DND-41 (cell line): ENCODE results near the gene GPC6.

Experiments
- ATAC-seq: fragments of 200-7000 bp; cut with Tn5 transposase; 3 replicates; pipeline ENCODE4 v1.9.1; 2021; ENCODE audit warnings: low read depth; ENCODE audit not compliant: insufficient read depth
- DNase-seq: peaks from one replicate; pipeline ENCODE4 v3.0.0-alpha.2; 2020
- H2AFZ ChIP-seq: 2 replicates; pipeline ENCODE4 v1.6.0; 2012; ENCODE audit warnings: low read depth, low read length
- H3K27ac ChIP-seq: 2 replicates; pipeline ENCODE4 v1.5.1; 2012; ENCODE audit warnings: low read length, inconsistent platforms
- H3K27me3 ChIP-seq: fragments of 200-600 bp; sonication (generic); 2 replicates; pipeline ENCODE4 v1.6.0; 2012; ENCODE audit warnings: low read length, mild to moderate bottlenecking, inconsistent platforms; ENCODE audit not compliant: insufficient read depth, poor library complexity
- H3K36me3 ChIP-seq: 2 replicates; pipeline ENCODE4 v1.5.1; 2012; ENCODE audit warnings: low read length, inconsistent platforms; ENCODE audit not compliant: insufficient read depth
- H3K4me1 ChIP-seq: 2 replicates; pipeline ENCODE4 v1.5.1; 2012; ENCODE audit warnings: mild to moderate bottlenecking, low read length; ENCODE audit not compliant: insufficient read depth
- H3K4me2 ChIP-seq: 2 replicates; pipeline ENCODE4 v1.6.0; 2012; ENCODE audit warnings: mild to moderate bottlenecking, moderate library complexity, low read length, inconsistent platforms; ENCODE audit not compliant: insufficient read depth
- H3K4me3 ChIP-seq, 2 experiments: fragments of 200-600 bp in 1 of 2; shearing (Covaris generic) in 1 of 2; 2 replicates each; pipeline ENCODE4 v1.5.1; 2012 to 2016; ENCODE audit warnings: inconsistent platforms in 2 of 2, low read length in 2 of 2, mild to moderate bottlenecking in 2 of 2, low read depth in 1 of 2, moderate library complexity in 1 of 2
- H3K79me2 ChIP-seq: 2 replicates; pipeline ENCODE4 v1.6.0; 2012; ENCODE audit warnings: low read length, inconsistent platforms; ENCODE audit not compliant: insufficient read depth
- H3K9ac ChIP-seq: 2 replicates; pipeline ENCODE4 v1.6.0; 2012; ENCODE audit warnings: low read depth, mild to moderate bottlenecking, inconsistent platforms, low read length, moderate library complexity
- H3K9me3 ChIP-seq: 2 replicates; pipeline ENCODE4 v1.5.1; 2012; ENCODE audit warnings: low read length, moderate library complexity, mild to moderate bottlenecking, inconsistent platforms; ENCODE audit not compliant: insufficient read depth, severe bottlenecking
- H4K20me1 ChIP-seq: 2 replicates; pipeline ENCODE4 v1.6.0; 2012; ENCODE audit warnings: low read length; ENCODE audit not compliant: insufficient read depth
- EZH2 ChIP-seq: IDR thresholded peaks from 3 replicates; pipeline ENCODE4 v1.6.1; 2012; ENCODE audit warnings: borderline replicate concordance, low read depth, mild to moderate bottlenecking, moderate library complexity, low read length, inconsistent platforms; ENCODE audit not compliant: severe bottlenecking
- TF ChIP-seq, protein P1 (sequence below): IDR thresholded peaks from 2 replicates; pipeline ENCODE4 v1.5.1; 2012; ENCODE audit warnings: borderline replicate concordance, low read length, moderate library complexity, mild to moderate bottlenecking; ENCODE audit not compliant: poor library complexity, severe bottlenecking; ENCODE audit errors: extremely low read depth

The GPC6 gene

DNA sequence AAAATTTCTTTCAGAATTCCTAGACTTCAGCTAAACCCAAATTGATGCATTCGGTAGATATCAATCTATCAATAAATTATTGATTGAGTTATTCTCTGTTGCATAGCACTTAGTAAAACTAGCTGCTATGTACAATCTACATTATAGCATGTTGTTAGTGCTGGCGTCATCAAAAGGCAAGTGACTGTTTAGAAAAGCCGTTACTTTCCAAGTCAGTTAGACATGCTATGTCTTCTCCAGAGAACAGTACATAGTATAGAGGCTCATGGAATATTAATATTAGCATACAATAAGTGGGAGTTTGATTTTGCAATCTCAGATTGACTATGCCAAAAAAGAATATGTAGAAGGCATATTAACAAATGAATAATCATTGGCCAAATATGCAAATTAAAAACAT, 1087.3 kb downstream of the GPC6 start:
- H3K27ac ChIP-seq: no peak overlapping the region
- no peak overlapping the region for H2AFZ ChIP-seq
- no peaks in the 10 kb centered on the region for H3K79me2 ChIP-seq
- H3K36me3 ChIP-seq: no peaks in the 10 kb centered on the region
- TF ChIP-seq, protein P1, sequence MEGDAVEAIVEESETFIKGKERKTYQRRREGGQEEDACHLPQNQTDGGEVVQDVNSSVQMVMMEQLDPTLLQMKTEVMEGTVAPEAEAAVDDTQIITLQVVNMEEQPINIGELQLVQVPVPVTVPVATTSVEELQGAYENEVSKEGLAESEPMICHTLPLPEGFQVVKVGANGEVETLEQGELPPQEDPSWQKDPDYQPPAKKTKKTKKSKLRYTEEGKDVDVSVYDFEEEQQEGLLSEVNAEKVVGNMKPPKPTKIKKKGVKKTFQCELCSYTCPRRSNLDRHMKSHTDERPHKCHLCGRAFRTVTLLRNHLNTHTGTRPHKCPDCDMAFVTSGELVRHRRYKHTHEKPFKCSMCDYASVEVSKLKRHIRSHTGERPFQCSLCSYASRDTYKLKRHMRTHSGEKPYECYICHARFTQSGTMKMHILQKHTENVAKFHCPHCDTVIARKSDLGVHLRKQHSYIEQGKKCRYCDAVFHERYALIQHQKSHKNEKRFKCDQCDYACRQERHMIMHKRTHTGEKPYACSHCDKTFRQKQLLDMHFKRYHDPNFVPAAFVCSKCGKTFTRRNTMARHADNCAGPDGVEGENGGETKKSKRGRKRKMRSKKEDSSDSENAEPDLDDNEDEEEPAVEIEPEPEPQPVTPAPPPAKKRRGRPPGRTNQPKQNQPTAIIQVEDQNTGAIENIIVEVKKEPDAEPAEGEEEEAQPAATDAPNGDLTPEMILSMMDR: no peak
- TF ChIP-seq EZH2: no peak
- H4K20me1 ChIP-seq: no peaks in the 10 kb centered on the region
- H3K9me3 ChIP-seq: no peaks in the 10 kb centered on the region
- no peaks in the 10 kb centered on the region for H3K27me3 ChIP-seq
- DNase-seq: no peak
- H3K9ac ChIP-seq: no peak overlapping the region
- no peak overlapping the region for H3K4me3 ChIP-seq
- ATAC-seq: no peak
- no peak overlapping the region for H3K4me2 ChIP-seq
- H3K4me1 ChIP-seq: no peaks in the 10 kb centered on the region

DNA sequence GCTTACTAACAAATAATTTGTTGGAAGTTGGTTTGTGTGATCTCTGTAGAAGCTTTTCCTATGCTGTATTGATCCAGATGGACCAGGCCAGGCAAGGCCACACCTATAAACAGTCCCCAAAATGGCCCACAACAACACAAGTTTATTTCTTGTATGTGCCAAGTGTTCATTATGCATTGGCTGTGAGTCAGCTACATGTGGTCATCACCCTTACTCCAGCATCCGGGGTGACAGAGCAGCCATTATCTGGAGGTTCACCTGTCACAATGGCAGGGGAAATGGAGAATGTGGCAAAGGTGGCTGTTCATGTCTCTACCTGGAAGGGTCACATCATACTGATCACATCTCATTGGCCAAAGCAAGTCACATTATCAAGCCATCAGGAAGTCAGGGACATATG, 1088.6 kb downstream of the GPC6 start:
- H4K20me1 ChIP-seq: no peaks in the 10 kb centered on the region
- no peak for ATAC-seq
- TF ChIP-seq, protein P1: no peak
- TF ChIP-seq EZH2: no peak
- H3K79me2 ChIP-seq: no peaks in the 10 kb centered on the region
- no peak overlapping the region for H3K4me3 ChIP-seq
- no peak overlapping the region for H3K27ac ChIP-seq
- no peaks in the 10 kb centered on the region for H3K27me3 ChIP-seq
- no peak overlapping the region for H3K9ac ChIP-seq
- H2AFZ ChIP-seq: no peak overlapping the region
- no peak overlapping the region for H3K4me2 ChIP-seq
- H3K4me1 ChIP-seq: no peaks in the 10 kb centered on the region
- no peak for DNase-seq
- H3K36me3 ChIP-seq: no peaks in the 10 kb centered on the region
- no peaks in the 10 kb centered on the region for H3K9me3 ChIP-seq

DNA sequence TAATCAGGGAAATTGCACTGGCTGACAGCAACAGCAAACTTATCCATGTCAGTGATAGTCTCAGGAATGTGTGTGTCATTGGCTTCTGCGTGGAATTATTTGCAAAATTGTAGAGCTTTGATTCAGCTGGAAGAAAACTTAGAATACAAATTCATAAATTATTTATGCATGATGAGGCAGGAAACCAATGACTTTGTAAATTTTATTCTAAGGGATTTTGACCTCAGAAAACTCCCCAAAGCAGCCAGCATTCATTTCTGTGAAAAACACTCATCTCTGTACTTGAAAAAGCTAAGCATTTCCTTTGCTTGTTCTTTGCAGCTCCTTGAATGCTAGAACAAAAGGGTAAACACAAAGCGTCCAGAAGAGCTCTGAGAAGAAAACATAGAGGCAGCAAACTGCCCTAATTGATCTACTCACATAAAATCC, 1090.5 kb downstream of the GPC6 start:
- no peak overlapping the region for H3K27ac ChIP-seq
- no peaks in the 10 kb centered on the region for H3K27me3 ChIP-seq
- no peak overlapping the region for H2AFZ ChIP-seq
- H3K79me2 ChIP-seq: no peaks in the 10 kb centered on the region
- no peaks in the 10 kb centered on the region for H3K4me1 ChIP-seq
- DNase-seq (no peak), ATAC-seq (no peak)
- H3K36me3 ChIP-seq: no peaks in the 10 kb centered on the region
- TF ChIP-seq EZH2: no peak
- TF ChIP-seq, protein P1: no peak
- no peak overlapping the region for H3K9ac ChIP-seq
- H3K9me3 ChIP-seq: no peaks in the 10 kb centered on the region
- no peak overlapping the region for H3K4me2 ChIP-seq
- H3K4me3 ChIP-seq: no peak overlapping the region
- H4K20me1 ChIP-seq: no peaks in the 10 kb centered on the region

DNA sequence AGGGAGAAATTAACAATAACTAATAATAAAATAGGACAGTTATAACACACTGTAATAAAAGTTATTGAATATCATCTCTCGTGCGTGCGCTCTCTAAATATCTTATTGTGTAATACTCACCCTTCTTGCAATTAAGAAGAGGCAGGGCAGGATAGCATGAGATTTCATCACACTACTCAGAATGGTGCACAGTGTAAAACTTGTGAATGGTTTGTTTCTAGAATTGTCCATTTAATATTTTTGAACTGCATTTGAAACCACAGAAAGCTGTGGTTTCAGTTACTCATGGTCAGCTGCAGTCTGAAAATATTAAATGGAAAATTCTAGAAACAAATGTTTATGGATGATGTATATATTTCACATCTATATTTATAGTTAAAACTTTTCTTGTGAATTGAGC, 1091.8 kb downstream of the GPC6 start:
- Histone ChIP-seq H3K9me3 (no peaks in the 10 kb centered on the region), H3K9ac (no peak overlapping the region), H2AFZ (no peak overlapping the region), H3K36me3 (no peaks in the 10 kb centered on the region), H3K4me3 (no peak overlapping the region), H3K79me2 (no peaks in the 10 kb centered on the region), H3K27me3 (no peaks in the 10 kb centered on the region), H3K4me1 (peaks cover 5% of the 10 kb centered on the region), H3K27ac (no peak overlapping the region), H3K4me2 (no peak overlapping the region), H4K20me1 (no peaks in the 10 kb centered on the region)
- TF ChIP-seq, protein P1: no peak
- TF ChIP-seq EZH2: no peak
- no peak for ATAC-seq
- DNase-seq: no peak
